DOHH2 (cell line): ENCODE results near the gene ZG16.

ENCODE experiments used
- H3F3A ChIP-seq: fragments of 200-600 bp; sonication (generic), shearing (Covaris generic); 2 replicates; pipeline ENCODE4 v1.6.0; 2016; ENCODE audit warnings: antibody characterized with exemption, mild to moderate bottlenecking; ENCODE audit not compliant: control insufficient read depth, insufficient read depth
- H3K27ac ChIP-seq: fragments of 200-600 bp; sonication (generic); 2 replicates; pipeline ENCODE4 v1.5.1; 2014; ENCODE audit warnings: low read depth, mild to moderate bottlenecking, low read length, moderate library complexity
- H3K27me3 ChIP-seq: fragments of 200-600 bp; sonication (generic); 2 replicates; pipeline ENCODE4 v1.6.1; 2014; ENCODE audit warnings: mild to moderate bottlenecking, low read length, mixed read lengths; ENCODE audit not compliant: control insufficient read depth
- H3K36me3 ChIP-seq: fragments of 200-600 bp; sonication (generic); 2 replicates; pipeline ENCODE4 v1.6.1; 2014; ENCODE audit warnings: mild to moderate bottlenecking, low read length, moderate library complexity, mixed read lengths; ENCODE audit not compliant: control insufficient read depth
- H3K4me1 ChIP-seq: fragments of 200-600 bp; sonication (generic); 2 replicates; pipeline ENCODE4 v1.6.1; 2014; ENCODE audit warnings: mild to moderate bottlenecking, low read length, mixed read lengths; ENCODE audit not compliant: control insufficient read depth
- H3K4me2 ChIP-seq: fragments of 200-600 bp; sonication (generic); 2 replicates; pipeline ENCODE4 v1.6.0; 2014; ENCODE audit warnings: mild to moderate bottlenecking, low read length, moderate library complexity
- H3K4me3 ChIP-seq: fragments of 200-600 bp; sonication (generic); 2 replicates; pipeline ENCODE4 v1.5.1; 2014; ENCODE audit warnings: mild to moderate bottlenecking, low read length, mixed read lengths
- H3K79me2 ChIP-seq: fragments of 200-600 bp; sonication (generic); 2 replicates; pipeline ENCODE4 v1.6.1; 2014; ENCODE audit warnings: mild to moderate bottlenecking, low read length, mixed read lengths; ENCODE audit not compliant: control insufficient read depth
- H3K9me2 ChIP-seq: fragments of 200-600 bp; sonication (generic); replicated peaks from 2 replicates; pipeline ENCODE4 v1.6.1; 2014; ENCODE audit warnings: mild to moderate bottlenecking, low read length, mixed read lengths; ENCODE audit not compliant: control insufficient read depth
- H3K9me3 ChIP-seq: fragments of 200-600 bp; sonication (generic); 2 replicates; pipeline ENCODE4 v1.6.1; 2014; ENCODE audit warnings: antibody characterized with exemption, low read length, mixed read lengths; ENCODE audit not compliant: control insufficient read depth, insufficient read depth
- H4K20me1 ChIP-seq: fragments of 200-600 bp; sonication (generic); 2 replicates; pipeline ENCODE4 v1.6.0; 2014; ENCODE audit warnings: low read depth, mild to moderate bottlenecking, antibody characterized with exemption, low read length, moderate library complexity; ENCODE audit not compliant: control insufficient read depth, insufficient read depth
- EZH2phosphoT487 ChIP-seq: fragments of 200-600 bp; sonication (generic); IDR thresholded peaks from 2 replicates; pipeline ENCODE4 v1.6.1; 2017; ENCODE audit warnings: borderline replicate concordance, mild to moderate bottlenecking, antibody characterized with exemption, low read length, moderate library complexity, mixed read lengths
- TF ChIP-seq, protein P1 (sequence below): fragments of 200-600 bp; sonication (generic); IDR thresholded peaks from one replicate; pipeline ENCODE4 v1.5.1; 2014; ENCODE audit warnings: antibody characterized with exemption, mild to moderate bottlenecking, low read depth, low read length; ENCODE audit not compliant: poor library complexity, severe bottlenecking

The ZG16 gene

GRCh38 chr16:29805232-29806098 lies 27.4 kb downstream of the ZG16 start:
- Histone ChIP-seq H3K27me3 (no peaks in the 10 kb centered on the region), H3K4me1 (peaks cover 54% of the 10 kb centered on the region), H4K20me1 (peaks cover 22% of the 10 kb centered on the region), H3K4me3 (peak overlapping the region; percentile 76), H3K79me2 (peaks cover 30% of the 10 kb centered on the region), H3F3A (peaks cover 27% of the 10 kb centered on the region), H3K27ac (peak overlapping the region; percentile 87), H3K4me2 (peak overlapping the region; percentile 84), H3K9me2 (no peaks in the 10 kb centered on the region), H3K36me3 (peaks cover 79% of the 10 kb centered on the region), H3K9me3 (no peaks in the 10 kb centered on the region)
- TF ChIP-seq, protein P1, sequence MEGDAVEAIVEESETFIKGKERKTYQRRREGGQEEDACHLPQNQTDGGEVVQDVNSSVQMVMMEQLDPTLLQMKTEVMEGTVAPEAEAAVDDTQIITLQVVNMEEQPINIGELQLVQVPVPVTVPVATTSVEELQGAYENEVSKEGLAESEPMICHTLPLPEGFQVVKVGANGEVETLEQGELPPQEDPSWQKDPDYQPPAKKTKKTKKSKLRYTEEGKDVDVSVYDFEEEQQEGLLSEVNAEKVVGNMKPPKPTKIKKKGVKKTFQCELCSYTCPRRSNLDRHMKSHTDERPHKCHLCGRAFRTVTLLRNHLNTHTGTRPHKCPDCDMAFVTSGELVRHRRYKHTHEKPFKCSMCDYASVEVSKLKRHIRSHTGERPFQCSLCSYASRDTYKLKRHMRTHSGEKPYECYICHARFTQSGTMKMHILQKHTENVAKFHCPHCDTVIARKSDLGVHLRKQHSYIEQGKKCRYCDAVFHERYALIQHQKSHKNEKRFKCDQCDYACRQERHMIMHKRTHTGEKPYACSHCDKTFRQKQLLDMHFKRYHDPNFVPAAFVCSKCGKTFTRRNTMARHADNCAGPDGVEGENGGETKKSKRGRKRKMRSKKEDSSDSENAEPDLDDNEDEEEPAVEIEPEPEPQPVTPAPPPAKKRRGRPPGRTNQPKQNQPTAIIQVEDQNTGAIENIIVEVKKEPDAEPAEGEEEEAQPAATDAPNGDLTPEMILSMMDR, result no peak
- no peak for TF ChIP-seq EZH2phosphoT487

DNA sequence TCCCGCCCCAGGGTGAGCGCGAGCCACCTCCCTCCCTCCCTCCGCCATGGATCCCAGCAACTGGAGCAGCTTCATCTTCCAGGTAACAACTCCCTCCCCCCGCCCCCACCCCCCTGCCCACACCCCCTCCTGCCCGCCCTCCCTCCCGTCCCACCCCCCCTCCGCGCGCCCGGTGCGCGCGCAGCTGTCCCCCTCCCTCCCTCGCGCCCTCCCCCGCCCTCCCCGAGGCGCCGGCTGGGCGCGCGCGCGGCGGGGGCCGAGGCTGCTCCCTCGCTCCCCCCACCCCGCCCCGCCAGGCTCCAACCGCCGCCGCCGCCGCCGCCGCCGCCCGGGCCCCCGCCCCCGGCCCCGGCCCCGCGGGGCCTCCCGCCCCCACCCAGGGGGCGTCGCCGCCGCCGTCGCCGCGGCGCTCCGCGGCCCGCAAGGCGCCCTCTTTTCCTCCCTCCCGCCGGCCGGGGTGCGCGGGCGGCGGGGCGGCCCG lies 28.1 kb downstream of the ZG16 start, which contains the start of gene MAZ:
Gene MAZ (plus strand): TSS at position 431 of the 481 bp plus-strand sequence. CDS start 173 bp downstream, outside the sequence.
- H3F3A ChIP-seq, result peaks cover 32% of the 10 kb centered on the region
- no peaks in the 10 kb centered on the region for H3K9me2 ChIP-seq
- peak within 1 kb of the TSS; percentile 97 for H3K4me2 ChIP-seq
- H3K27ac ChIP-seq, result peak within 1 kb of the TSS; percentile 89
- H3K9me3 ChIP-seq, result no peaks in the 10 kb centered on the region
- peaks cover 30% of the 10 kb centered on the region for H3K79me2 ChIP-seq
- H4K20me1 ChIP-seq, result peaks cover 24% of the 10 kb centered on the region
- H3K4me1 ChIP-seq, result peaks cover 60% of the 10 kb centered on the region
- no peaks in the 10 kb centered on the region for H3K27me3 ChIP-seq
- H3K36me3 ChIP-seq, result peaks cover 77% of the 10 kb centered on the region
- TF ChIP-seq, protein P1, result no peak
- TF ChIP-seq EZH2phosphoT487, result no peak
- H3K4me3 ChIP-seq, result peak within 1 kb of the TSS; percentile 97

- H3K79me2 ChIP-seq, result peaks cover 30% of the 10 kb centered on the region
- peak overlapping the region; percentile 89 for H3K27ac ChIP-seq
- H3K9me2 ChIP-seq, result no peaks in the 10 kb centered on the region
- peak overlapping the region; percentile 97 for H3K4me2 ChIP-seq
- peak overlapping the region; percentile 97 for H3K4me3 ChIP-seq
- H3K9me3 ChIP-seq, result no peaks in the 10 kb centered on the region
- H4K20me1 ChIP-seq, result peaks cover 24% of the 10 kb centered on the region
- no peaks in the 10 kb centered on the region for H3K27me3 ChIP-seq
- H3F3A ChIP-seq, result peaks cover 32% of the 10 kb centered on the region
- H3K4me1 ChIP-seq, result peaks cover 67% of the 10 kb centered on the region
- no peak for TF ChIP-seq EZH2phosphoT487
- TF ChIP-seq, protein P1, result no peak
- H3K36me3 ChIP-seq, result peaks cover 70% of the 10 kb centered on the region
Measured at GRCh38 chr16:29806641-29807425, 28.8 kb downstream of the ZG16 start.
